AG04450 (cell line): Measurements from ENCODE around the gene DRC3. TPM values are rescaled to one million over a fixed set of nuclear protein-coding genes. Genes with fewer than 3 reads are reported as not detected.
A peak's percentile ranks its signal among the peaks of the same experiment; 100 is the strongest.

ENCODE experiments used
- CTCF ChIA-PET: fragments of 300-600, 350-600 bp; formaldehyde crosslinking; extraction: SDS; loops from one replicate; lab custom pipeline; 2022; ENCODE audit warnings: antibody characterized with exemption, inconsistent platforms; lab: Charles Lee
- POLR2A ChIA-PET: fragments of 350-600 bp; formaldehyde crosslinking; extraction: SDS; loops from one replicate; lab custom pipeline; 2021; ENCODE audit warnings: antibody characterized with exemption, inconsistent platforms; lab: Yijun Ruan, JAX
- DNase-seq: peaks from one replicate; pipeline ENCODE4 v3.0.0-alpha.2; 2011; ENCODE audit warnings: low read depth, low spot score
- H3K27ac ChIP-seq: one replicate; pipeline ENCODE4 v1.5.1; 2012; ENCODE audit warnings: low read depth, low read length, control low read depth
- H3K27me3 ChIP-seq: one replicate; pipeline ENCODE4 v1.6.0; 2012; ENCODE audit warnings: low read length; ENCODE audit not compliant: control insufficient read depth, insufficient read depth
- H3K4me3 ChIP-seq: 2 replicates; pipeline ENCODE4 v1.5.1; 2011; ENCODE audit warnings: mild to moderate bottlenecking, low read depth, low read length, control low read depth
- H3K9me3 ChIP-seq: 2 replicates; pipeline ENCODE4 v1.5.1; 2012; ENCODE audit warnings: low read length; ENCODE audit not compliant: control insufficient read depth, insufficient read depth
- polyA plus RNA-seq: library from polyadenylated mRNA; depleted of rRNA; stranded (reverse); fragments of >200 nt; gene quantifications from 2 replicates; pipeline ENCODE4 v1.2.3, GENCODE V29; 2011
- TF ChIP-seq, protein P1 (sequence below): IDR thresholded peaks from 2 replicates; pipeline ENCODE4 v1.5.1; 2011; ENCODE audit warnings: low read depth, low read length, control low read depth, inconsistent platforms

Gene DRC3
- polyA plus RNA-seq, 1 experiment, result 0.52 TPM

DNA sequence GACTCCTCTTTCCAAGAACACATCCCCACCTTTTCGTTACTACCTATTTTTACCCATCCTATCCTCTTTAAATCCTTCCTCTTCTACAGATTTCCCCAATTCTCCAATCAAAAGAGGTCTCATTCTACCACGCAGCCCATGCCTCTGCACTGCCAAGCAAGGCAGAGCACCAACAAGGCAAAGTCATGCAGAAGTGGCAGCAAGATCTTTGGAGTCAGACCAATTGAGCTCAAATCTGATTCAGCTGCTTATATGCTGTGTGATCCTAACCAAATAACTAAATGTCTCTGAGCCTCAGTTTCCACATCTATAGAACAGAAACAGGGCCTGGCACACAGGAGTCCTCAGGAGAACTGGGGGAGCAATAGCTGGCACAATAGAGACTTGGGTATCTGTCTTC is 41.5 kb upstream of the DRC3 start:
- ChIA-PET CTCF (interaction anchor here (1.8 kb wide), 1 partner anchor 12 kb away, joined by 6 read pairs; no protein-coding TSS in a partner anchor), POLR2A (no interaction called here)
- no peaks in the 10 kb centered on the region for H3K27me3 ChIP-seq
- H3K27ac ChIP-seq, result no peak overlapping the region
- DNase-seq, result no peak
- no peak overlapping the region for H3K4me3 ChIP-seq
- H3K9me3 ChIP-seq, result no peaks in the 10 kb centered on the region
- TF ChIP-seq, protein P1, sequence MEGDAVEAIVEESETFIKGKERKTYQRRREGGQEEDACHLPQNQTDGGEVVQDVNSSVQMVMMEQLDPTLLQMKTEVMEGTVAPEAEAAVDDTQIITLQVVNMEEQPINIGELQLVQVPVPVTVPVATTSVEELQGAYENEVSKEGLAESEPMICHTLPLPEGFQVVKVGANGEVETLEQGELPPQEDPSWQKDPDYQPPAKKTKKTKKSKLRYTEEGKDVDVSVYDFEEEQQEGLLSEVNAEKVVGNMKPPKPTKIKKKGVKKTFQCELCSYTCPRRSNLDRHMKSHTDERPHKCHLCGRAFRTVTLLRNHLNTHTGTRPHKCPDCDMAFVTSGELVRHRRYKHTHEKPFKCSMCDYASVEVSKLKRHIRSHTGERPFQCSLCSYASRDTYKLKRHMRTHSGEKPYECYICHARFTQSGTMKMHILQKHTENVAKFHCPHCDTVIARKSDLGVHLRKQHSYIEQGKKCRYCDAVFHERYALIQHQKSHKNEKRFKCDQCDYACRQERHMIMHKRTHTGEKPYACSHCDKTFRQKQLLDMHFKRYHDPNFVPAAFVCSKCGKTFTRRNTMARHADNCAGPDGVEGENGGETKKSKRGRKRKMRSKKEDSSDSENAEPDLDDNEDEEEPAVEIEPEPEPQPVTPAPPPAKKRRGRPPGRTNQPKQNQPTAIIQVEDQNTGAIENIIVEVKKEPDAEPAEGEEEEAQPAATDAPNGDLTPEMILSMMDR, result no peak

GRCh38 chr17:17933775-17934174 is 38.9 kb upstream of the DRC3 start:
- TF ChIP-seq, protein P1, result no peak
- CTCF ChIA-PET, result no interaction called here
- H3K4me3 ChIP-seq, result no peak overlapping the region
- POLR2A ChIA-PET, result no interaction called here
- no peak overlapping the region for H3K27ac ChIP-seq
- no peaks in the 10 kb centered on the region for H3K9me3 ChIP-seq
- DNase-seq, result no peak
- no peaks in the 10 kb centered on the region for H3K27me3 ChIP-seq

- ChIA-PET CTCF (interaction anchor here (1.2 kb wide), 1 partner anchor 15 kb away, joined by 4 read pairs; no protein-coding TSS in a partner anchor), POLR2A (no interaction called here)
- DNase-seq, result no peak
- Histone ChIP-seq H3K27ac (no peak overlapping the region), H3K9me3 (no peaks in the 10 kb centered on the region), H3K4me3 (no peak overlapping the region), H3K27me3 (no peaks in the 10 kb centered on the region)
- TF ChIP-seq, protein P1, result no peak
These were observed 38.4 kb upstream of the DRC3 start for GRCh38 chr17:17934214-17934613.

DNA sequence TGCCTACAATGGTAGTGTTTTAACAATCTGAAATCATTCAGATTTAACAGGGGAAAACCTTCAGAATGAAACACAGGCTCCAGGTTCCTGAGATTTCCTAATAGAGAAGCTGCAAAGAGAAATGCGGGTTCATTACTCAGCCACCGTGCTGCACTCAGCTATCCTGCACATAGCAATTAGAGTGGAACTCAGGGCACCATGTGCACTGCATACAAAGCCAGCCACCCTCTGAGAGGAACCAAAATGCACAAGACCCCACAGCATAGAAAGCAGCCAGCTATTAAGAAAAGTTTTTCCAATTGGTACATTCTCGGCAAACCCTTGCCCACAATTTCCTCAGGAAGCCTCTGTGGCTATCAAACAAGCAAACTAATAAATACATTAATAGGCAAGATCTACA is 37.9 kb upstream of the DRC3 start:
- no peak overlapping the region for H3K27ac ChIP-seq
- no peaks in the 10 kb centered on the region for H3K9me3 ChIP-seq
- no peaks in the 10 kb centered on the region for H3K27me3 ChIP-seq
- TF ChIP-seq, protein P1, result no peak
- DNase-seq, result no peak
- H3K4me3 ChIP-seq, result no peak overlapping the region
- ChIA-PET CTCF (interaction anchor here (1.0 to 1.2 kb wide), 2 partner anchors 14 to 16 kb away, joined by 4 read pairs; no protein-coding TSS in a partner anchor), POLR2A (interaction anchor here (1.3 to 1.6 kb wide), 2 partner anchors 13 to 21 kb away, joined by 3 to 5 read pairs; no protein-coding TSS in a partner anchor)

DNA sequence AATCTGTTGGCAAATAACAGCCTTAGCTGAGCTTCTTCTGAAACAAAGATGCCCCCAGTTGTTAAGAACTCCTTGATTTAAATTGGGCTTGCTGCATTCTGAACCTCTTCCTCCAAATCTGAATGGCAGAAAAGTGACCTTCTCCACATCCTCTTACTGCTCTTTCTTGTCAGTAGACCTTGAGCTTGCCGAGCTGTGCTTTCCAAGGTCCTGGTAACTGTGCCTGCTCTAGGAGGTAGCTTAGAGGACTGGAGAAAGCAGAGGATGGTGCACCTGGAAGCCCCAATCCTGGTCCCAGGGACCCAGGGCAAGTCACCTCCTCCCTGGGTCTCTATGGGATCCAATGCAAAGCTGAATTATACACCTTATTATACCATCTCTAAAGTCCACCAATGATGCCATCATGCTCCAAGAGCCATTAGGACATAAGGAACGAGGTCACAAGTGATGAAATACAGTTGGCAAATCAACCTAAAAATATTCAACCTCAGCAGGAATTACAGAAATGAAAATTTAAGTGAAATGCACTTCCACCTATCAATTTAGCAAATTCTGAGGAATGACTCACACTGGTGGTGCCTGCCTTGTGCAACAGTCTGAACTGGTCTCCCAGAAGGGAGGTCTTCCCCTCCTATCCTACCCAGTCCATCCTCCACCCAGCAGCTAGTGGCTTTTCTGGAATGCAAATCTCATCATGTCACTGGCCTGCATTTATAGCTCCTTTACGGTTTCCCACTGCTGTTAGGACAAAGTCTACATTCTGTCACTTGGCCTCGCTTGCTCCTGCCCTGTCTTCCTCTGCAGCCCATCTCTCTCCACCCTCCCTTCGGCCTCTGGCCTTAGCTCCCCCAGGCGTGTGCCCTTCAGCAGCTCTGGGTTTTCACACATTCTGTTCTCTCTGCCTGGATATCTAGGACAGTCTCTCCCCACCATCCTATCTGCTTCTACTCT is 37.1 kb upstream of the DRC3 start:
- POLR2A ChIA-PET, result interaction anchor here (0.6 to 1.6 kb wide), 4 partner anchors 14 to 37 kb away, joined by 3 to 5 read pairs (median 3); partner anchors contain the start of genes DRC3 and TOM1L2
- DNase-seq, result peak; percentile 59
- 0 out of 2 replicates have a peak overlapping the region, but pooled peaks have one; percentile 10 for H3K4me3 ChIP-seq
- no peaks in the 10 kb centered on the region for H3K9me3 ChIP-seq
- TF ChIP-seq, protein P1, result no peak
- CTCF ChIA-PET, result interaction anchor here (0.5 to 1.2 kb wide), 4 partner anchors 9 to 23 kb away, joined by 3 to 4 read pairs (median 4); no protein-coding TSS in a partner anchor
- no peaks in the 10 kb centered on the region for H3K27me3 ChIP-seq
- peak overlapping the region; percentile 89 for H3K27ac ChIP-seq
